Thyroid gland (tissue), 4 donors: Measurements from ENCODE around the gene SLC1A7. TPM values are rescaled to one million over a fixed set of nuclear protein-coding genes. Genes with fewer than 3 reads are reported as not detected.

Source experiments
- DNase-seq, 2 donors: peaks; one replicate each; pipeline ENCODE4 v3.0.0-alpha.2; 2019
- H3K27ac ChIP-seq, 3 donors: fragments of 200-600 bp; sonication (generic); 1 replicate in 2 of 3; 2 replicates in 1 of 3; pipeline ENCODE4 v1.5.1; 2016 to 2019; ENCODE audit warnings: mild to moderate bottlenecking in 1 of 3, moderate library complexity in 1 of 3
- H3K27me3 ChIP-seq: fragments of 200-600 bp; sonication (generic); one replicate; pipeline ENCODE4 v1.5.1; 2019
- H3K36me3 ChIP-seq, 2 donors: fragments of 200-600 bp; sonication (generic); one replicate each; pipeline ENCODE4 v1.5.1; 2016 to 2019
- H3K4me1 ChIP-seq, 2 donors: fragments of 200-600 bp; sonication (generic); one replicate each; pipeline ENCODE4 v1.5.1; 2017 to 2019
- H3K4me3 ChIP-seq, 3 donors: fragments of 200-600 bp; sonication (generic); replicated peaks in 1 of 3; 1 replicate in 2 of 3; 2 replicates in 1 of 3; pipeline ENCODE4 v1.5.1; 2016; ENCODE audit warnings: mild to moderate bottlenecking in 1 of 3
- H3K9me3 ChIP-seq: fragments of 200-600 bp; sonication (generic); one replicate; pipeline ENCODE4 v1.5.1; 2017
- CTCF ChIP-seq, 6 experiments: fragments of 200-600 bp in 3 of 6; fragments of 450-650 bp in 3 of 6; sonication (generic) in 3 of 6; IDR thresholded peaks; one replicate each; pipeline ENCODE4 v1.5.1; 2016 to 2019; ENCODE audit warnings: antibody characterized with exemption in 6 of 6, mild to moderate bottlenecking in 2 of 6, inconsistent platforms in 1 of 6, moderate library complexity in 1 of 6
- POLR2A ChIP-seq, 2 donors: fragments of 450-650 bp; IDR thresholded peaks; one replicate each; pipeline ENCODE4 v1.6.1; 2017; ENCODE audit warnings: antibody characterized with exemption in 2 of 2, mild to moderate bottlenecking in 2 of 2, moderate library complexity in 1 of 2
- WGBS, 2 donors: methylation state at CpG; one replicate each; pipeline ENCODE4 v1.1.5; 2017; 5-methylcytosine and 5-hydroxymethylcytosine counted together
- intact Hi-C: fragments of 100-400 bp; cut with DNase I; formaldehyde crosslinking; loops from one replicate; pipeline ENCODE4 v1.15.1; 2023
- total RNA-seq, 4 donors: library from RNA; depleted of rRNA; stranded (reverse); fragments of >200 nt; gene quantifications; one replicate each; pipeline ENCODE4 v1.2.3, GENCODE V29; 2016

SLC1A7 gene
- total RNA-seq, 4 donors from 2014 or later, result 0.13 to 0.33 (median 0.20) TPM; not detected in 1

GRCh38 chr1:53084589-53084971 lies 57.9 kb downstream of the SLC1A7 start:
- 88 to 96% methylated on average over 8 of the region's 8 CpGs for WGBS, 2 donors
- Histone ChIP-seq H3K36me3 (no peaks in the 10 kb centered on the region), H3K27me3 (no peaks in the 10 kb centered on the region), H3K27ac (no peak overlapping the region), H3K4me3 (no peak overlapping the region), H3K9me3 (no peaks in the 10 kb centered on the region), H3K4me1 (no peaks in the 10 kb centered on the region)
- no peak for DNase-seq
- intact Hi-C loops, result no loop called here
- TF ChIP-seq CTCF (IDR thresholded peaks at IDR 0.05) (no peak), POLR2A (IDR thresholded peaks at IDR 0.05) (no peak)

GRCh38 chr1:53083636-53084588 lies 58.5 kb downstream of the SLC1A7 start:
- TF ChIP-seq POLR2A (IDR thresholded peaks at IDR 0.05) (no peak), CTCF (IDR thresholded peaks at IDR 0.05) (no peak)
- no peaks in the 10 kb centered on the region for H3K36me3 ChIP-seq
- 70 to 71% methylated on average over 16 of the region's 17 CpGs for WGBS, 2 donors
- H3K4me3 ChIP-seq, result no peak overlapping the region
- no peaks in the 10 kb centered on the region for H3K4me1 ChIP-seq
- H3K27me3 ChIP-seq, result no peaks in the 10 kb centered on the region
- DNase-seq, result no peak
- no peaks in the 10 kb centered on the region for H3K9me3 ChIP-seq
- intact Hi-C loops, result no loop called here
- no peak overlapping the region for H3K27ac ChIP-seq

- no peaks in the 10 kb centered on the region for H3K27me3 ChIP-seq
- no peaks in the 10 kb centered on the region for H3K9me3 ChIP-seq
- no peaks in the 10 kb centered on the region for H3K36me3 ChIP-seq
- H3K27ac ChIP-seq, result no peak overlapping the region
- H3K4me3 ChIP-seq, result no peak overlapping the region
- H3K4me1 ChIP-seq, result no peaks in the 10 kb centered on the region
- no peak for DNase-seq
- intact Hi-C loops, result no loop called here
- 75 to 82% methylated on average over 13 of the region's 13 CpGs for WGBS, 2 donors
- TF ChIP-seq CTCF (IDR thresholded peaks at IDR 0.05) (no peak), POLR2A (IDR thresholded peaks at IDR 0.05) (no peak)
Measured at GRCh38 chr1:53082826-53083455, 59.5 kb downstream of the SLC1A7 start.

- intact Hi-C loops, result no loop called here
- 61 to 75% methylated on average over 9 to 13 of the region's 14 CpGs for WGBS, 2 donors
- Histone ChIP-seq H3K27me3 (no peaks in the 10 kb centered on the region), H3K36me3 (no peaks in the 10 kb centered on the region), H3K4me3 (no peak overlapping the region), H3K27ac (no peak overlapping the region), H3K9me3 (no peaks in the 10 kb centered on the region), H3K4me1 (no peaks in the 10 kb centered on the region)
- TF ChIP-seq POLR2A (IDR thresholded peaks at IDR 0.05), result no peak
- TF ChIP-seq CTCF (IDR thresholded peaks at IDR 0.05), result no peak
- no peak for DNase-seq
Measured at GRCh38 chr1:53081384-53082066, 60.9 kb downstream of the SLC1A7 start.
